ENCODE results near the gene RRP9.

Gene RRP9

GRCh38 chr3:51980253-51980652, 38.5 kb upstream of the RRP9 start:
- Mint-ChIP-seq H3K27ac (no peak overlapping the region), H3K4me1 (peaks cover 64% of the 10 kb centered on the region), H3K4me3 (no peak overlapping the region), H3K9me3 (no peaks in the 10 kb centered on the region), H3K27me3 (ENCODE audit: low read depth, poor library complexity) (no peaks in the 10 kb centered on the region), H3K36me3 (ENCODE audit: low read depth) (peaks cover 7% of the 10 kb centered on the region)
- DNase-seq, result no peak
- TF ChIP-seq CTCF (IDR thresholded peaks at IDR 0.05), result no peak

- H3K4me3 Mint-ChIP-seq, result no peak overlapping the region
- TF ChIP-seq CTCF (IDR thresholded peaks at IDR 0.05), result no peak
- peaks cover 59% of the 10 kb centered on the region for H3K4me1 Mint-ChIP-seq
- no peaks in the 10 kb centered on the region for H3K9me3 Mint-ChIP-seq
- H3K27ac Mint-ChIP-seq, result no peak overlapping the region
- DNase-seq, result no peak
- H3K36me3 Mint-ChIP-seq (ENCODE audit: low read depth), result peaks cover 7% of the 10 kb centered on the region
- peaks cover 2% of the 10 kb centered on the region for H3K27me3 Mint-ChIP-seq (ENCODE audit: low read depth, poor library complexity)
Observed at GRCh38 chr3:51978143-51978502, 36.4 kb upstream of the RRP9 start.

- H3K4me3 Mint-ChIP-seq, result no peak overlapping the region
- no peak for DNase-seq
- H3K27ac Mint-ChIP-seq, result no peak overlapping the region
- TF ChIP-seq CTCF (IDR thresholded peaks at IDR 0.05), result no peak
- peaks cover 55% of the 10 kb centered on the region for H3K4me1 Mint-ChIP-seq
- no peaks in the 10 kb centered on the region for H3K9me3 Mint-ChIP-seq
- H3K36me3 Mint-ChIP-seq (ENCODE audit: low read depth), result peaks cover 7% of the 10 kb centered on the region
- peaks cover 2% of the 10 kb centered on the region for H3K27me3 Mint-ChIP-seq (ENCODE audit: low read depth, poor library complexity)
Observed at GRCh38 chr3:51977446-51978142, 35.9 kb upstream of the RRP9 start.

- TF ChIP-seq CTCF (IDR thresholded peaks at IDR 0.05), result peak; percentile 17
- H3K9me3 Mint-ChIP-seq, result no peaks in the 10 kb centered on the region
- peaks cover 3% of the 10 kb centered on the region for H3K36me3 Mint-ChIP-seq (ENCODE audit: low read depth)
- H3K4me1 Mint-ChIP-seq, result peaks cover 49% of the 10 kb centered on the region
- peaks cover 2% of the 10 kb centered on the region for H3K27me3 Mint-ChIP-seq (ENCODE audit: low read depth, poor library complexity)
- peak; percentile 84 for DNase-seq
- H3K4me3 Mint-ChIP-seq, result peak overlapping the region; percentile 87
- no peak overlapping the region for H3K27ac Mint-ChIP-seq
Observed at GRCh38 chr3:51975852-51976549, 34.3 kb upstream of the RRP9 start.

- Mint-ChIP-seq H3K27ac (peak within 1 kb of the TSS; percentile 98), H3K27me3 (ENCODE audit: low read depth, poor library complexity) (peaks cover 2% of the 10 kb centered on the region), H3K36me3 (ENCODE audit: low read depth) (no peaks in the 10 kb centered on the region), H3K4me3 (peak within 1 kb of the TSS; percentile 87), H3K4me1 (peaks cover 56% of the 10 kb centered on the region), H3K9me3 (no peaks in the 10 kb centered on the region)
- DNase-seq, result peak; percentile 75
- TF ChIP-seq CTCF (IDR thresholded peaks at IDR 0.05), result no peak
Observed at GRCh38 chr3:51974963-51975851, 33.5 kb upstream of the RRP9 start, which contains the start of gene ABHD14A. Gene ABHD14A, plus strand, starts transcription at chr3:51975064. Its CDS starts 72 bp downstream, at chr3:51975136.
